ENCODE results near the gene BUD31.

GRCh38 chr7:99457050-99457649 lies 48.4 kb downstream of the BUD31 start:
- TF ChIP-seq POLR2A (IDR thresholded peaks at IDR 0.05; ENCODE audit: borderline replicate concordance, extremely low read depth, insufficient read depth, insufficient read length) (no peak), EZH2phosphoT487 (IDR thresholded peaks at IDR 0.05; ENCODE audit: borderline replicate concordance) (no peak), MAX (IDR thresholded peaks at IDR 0.05) (0 out of 2 replicates have a peak, but pooled peaks have one; percentile 18), EZH2 (IDR thresholded peaks at IDR 0.05) (no peak), FOSL1 (IDR thresholded peaks at IDR 0.05; ENCODE audit: low read depth) (no peak), ZNF274 (IDR thresholded peaks at IDR 0.05; ENCODE audit: low read depth, low read length) (no peak), CTCF (IDR thresholded peaks at IDR 0.05 in 2 of 3, conservative IDR thresholded peaks at IDR 0.05 in 1 of 3; ENCODE audit: borderline replicate concordance in 1 of 3, insufficient read depth in 1 of 3, low read depth in 2 of 3, low read length in 2 of 3) (no peak), YY1 (IDR thresholded peaks at IDR 0.05; ENCODE audit: extremely low read depth, insufficient replicate concordance, low read depth, low read length) (no peak), SRF (IDR thresholded peaks at IDR 0.05; ENCODE audit: low read depth) (no peak), CEBPB (IDR thresholded peaks at IDR 0.05; ENCODE audit: low read depth) (no peak), POLR2AphosphoS5 (IDR thresholded peaks at IDR 0.05; ENCODE audit: low read depth, low read length) (no peak; the same call in 1 of the 2 replicates)

Measured in HCT116 (cell line).